Progenitor cell of endocrine pancreas (in vitro differentiated cells): ENCODE measurements around the gene OTOGL. TPM values are rescaled to one million over a fixed set of nuclear protein-coding genes. Genes with fewer than 3 reads are reported as not detected.

ENCODE experiments used
- DNase-seq: peaks from one replicate; pipeline ENCODE4 v3.0.0; 2021; ENCODE audit warnings: low spot score; ENCODE audit not compliant: unreplicated experiment
- H3K27ac Mint-ChIP-seq: 2 replicates; pipeline ENCODE4 v1.8.0; 2021; ENCODE audit warnings: mild to moderate bottlenecking, moderate library complexity, mixed read lengths
- H3K27me3 Mint-ChIP-seq: 2 replicates; pipeline ENCODE4 v1.8.0; 2021; ENCODE audit warnings: mixed read lengths
- H3K36me3 Mint-ChIP-seq: 2 replicates; pipeline ENCODE4 v1.8.0; 2022; ENCODE audit warnings: mixed read lengths; ENCODE audit not compliant: insufficient read depth
- H3K4me1 Mint-ChIP-seq: 2 replicates; pipeline ENCODE4 v1.8.0; 2021; ENCODE audit warnings: low read depth, mixed read lengths
- H3K4me3 Mint-ChIP-seq: 2 replicates; pipeline ENCODE4 v1.8.0; 2021; ENCODE audit warnings: low read depth, mild to moderate bottlenecking, moderate library complexity, mixed read lengths
- H3K9me3 Mint-ChIP-seq: 2 replicates; pipeline ENCODE4 v1.8.0; 2021; ENCODE audit warnings: low read depth, mixed read lengths
- total RNA-seq: library from RNA; stranded (reverse); gene quantifications from 2 replicates; pipeline ENCODE4 v1.2.1, GENCODE V29; 2021
- TF ChIP-seq, protein P1 (sequence below): fragments of 200-600 bp; sonication (generic); IDR thresholded peaks from one replicate; pipeline ENCODE4 v1.5.0; 2021; ENCODE audit warnings: antibody characterized with exemption, mild to moderate bottlenecking; ENCODE audit not compliant: unreplicated experiment

Gene OTOGL
- total RNA-seq, 1 donor from 2014 or later = 0.31 TPM

DNA sequence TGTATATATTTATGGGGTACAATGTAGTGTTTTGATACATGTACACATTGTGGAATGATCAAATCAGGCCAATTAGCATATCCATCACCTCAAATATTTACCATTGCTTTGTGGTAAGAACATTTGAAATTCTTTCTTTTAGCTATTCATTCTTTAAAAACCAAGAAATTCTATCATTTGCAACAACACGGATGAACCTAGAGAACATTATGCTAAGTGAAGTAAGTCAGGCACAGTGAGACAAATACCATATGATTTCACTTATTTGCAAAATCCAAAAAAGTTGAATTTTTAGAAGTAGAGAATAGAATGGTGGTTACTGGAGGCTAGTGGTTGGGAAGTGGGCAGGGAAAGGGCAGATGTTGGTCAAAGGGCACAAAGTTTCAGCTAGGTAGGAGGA is 215.4 kb downstream of the OTOGL start:
- H3K4me3 Mint-ChIP-seq = no peak overlapping the region
- H3K4me1 Mint-ChIP-seq = peaks cover 3% of the 10 kb centered on the region
- no peak overlapping the region for H3K27ac Mint-ChIP-seq
- no peaks in the 10 kb centered on the region for H3K27me3 Mint-ChIP-seq
- no peaks in the 10 kb centered on the region for H3K36me3 Mint-ChIP-seq
- TF ChIP-seq, protein P1, sequence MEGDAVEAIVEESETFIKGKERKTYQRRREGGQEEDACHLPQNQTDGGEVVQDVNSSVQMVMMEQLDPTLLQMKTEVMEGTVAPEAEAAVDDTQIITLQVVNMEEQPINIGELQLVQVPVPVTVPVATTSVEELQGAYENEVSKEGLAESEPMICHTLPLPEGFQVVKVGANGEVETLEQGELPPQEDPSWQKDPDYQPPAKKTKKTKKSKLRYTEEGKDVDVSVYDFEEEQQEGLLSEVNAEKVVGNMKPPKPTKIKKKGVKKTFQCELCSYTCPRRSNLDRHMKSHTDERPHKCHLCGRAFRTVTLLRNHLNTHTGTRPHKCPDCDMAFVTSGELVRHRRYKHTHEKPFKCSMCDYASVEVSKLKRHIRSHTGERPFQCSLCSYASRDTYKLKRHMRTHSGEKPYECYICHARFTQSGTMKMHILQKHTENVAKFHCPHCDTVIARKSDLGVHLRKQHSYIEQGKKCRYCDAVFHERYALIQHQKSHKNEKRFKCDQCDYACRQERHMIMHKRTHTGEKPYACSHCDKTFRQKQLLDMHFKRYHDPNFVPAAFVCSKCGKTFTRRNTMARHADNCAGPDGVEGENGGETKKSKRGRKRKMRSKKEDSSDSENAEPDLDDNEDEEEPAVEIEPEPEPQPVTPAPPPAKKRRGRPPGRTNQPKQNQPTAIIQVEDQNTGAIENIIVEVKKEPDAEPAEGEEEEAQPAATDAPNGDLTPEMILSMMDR = no peak
- DNase-seq = no peak
- no peaks in the 10 kb centered on the region for H3K9me3 Mint-ChIP-seq

DNA sequence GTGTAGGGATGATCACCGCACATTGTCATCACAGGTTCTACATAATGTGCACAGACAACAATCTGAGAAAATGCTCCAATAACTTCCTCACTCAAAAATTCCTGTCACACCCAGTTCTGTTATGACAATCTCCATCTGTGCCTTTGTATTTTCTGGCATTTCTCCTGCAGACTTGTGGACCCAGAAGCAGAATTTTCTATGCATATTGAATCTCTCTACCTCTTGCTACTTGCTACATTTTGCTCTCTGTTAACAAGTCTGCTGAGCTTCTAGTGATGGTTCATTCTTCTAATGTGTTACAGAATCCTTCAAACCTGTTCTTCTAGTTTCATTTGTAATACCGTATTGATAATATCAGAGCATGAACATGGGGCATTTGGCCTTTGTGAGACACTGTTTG is 216.9 kb downstream of the OTOGL start:
- TF ChIP-seq, protein P1 = no peak
- Mint-ChIP-seq H3K27me3 (no peaks in the 10 kb centered on the region), H3K9me3 (no peaks in the 10 kb centered on the region), H3K27ac (no peak overlapping the region), H3K36me3 (no peaks in the 10 kb centered on the region), H3K4me3 (no peak overlapping the region), H3K4me1 (peaks cover 3% of the 10 kb centered on the region)
- DNase-seq = no peak

DNA sequence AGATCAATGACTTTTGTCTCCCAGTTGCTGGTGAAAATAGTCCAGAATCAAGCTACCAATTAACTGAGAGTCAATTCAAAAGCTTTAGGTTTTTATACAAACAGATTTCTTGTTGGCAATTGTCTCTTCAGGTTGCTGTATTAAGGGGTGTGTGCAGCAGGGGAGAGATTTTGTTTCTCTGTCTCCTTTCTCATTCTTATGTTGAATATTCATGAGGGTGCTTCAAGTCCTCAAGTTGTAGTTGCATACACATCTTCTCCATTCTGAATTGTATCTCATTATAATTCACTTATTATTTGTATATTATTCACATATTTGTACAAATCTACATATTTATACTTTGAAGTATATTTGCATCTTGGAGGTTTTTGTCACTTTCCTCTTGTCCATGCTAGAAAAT is 218.0 kb downstream of the OTOGL start:
- Mint-ChIP-seq H3K27me3 (no peaks in the 10 kb centered on the region), H3K4me1 (peaks cover 8% of the 10 kb centered on the region), H3K4me3 (no peak overlapping the region), H3K27ac (no peak overlapping the region), H3K36me3 (no peaks in the 10 kb centered on the region), H3K9me3 (no peaks in the 10 kb centered on the region)
- TF ChIP-seq, protein P1 = no peak
- no peak for DNase-seq

DNA sequence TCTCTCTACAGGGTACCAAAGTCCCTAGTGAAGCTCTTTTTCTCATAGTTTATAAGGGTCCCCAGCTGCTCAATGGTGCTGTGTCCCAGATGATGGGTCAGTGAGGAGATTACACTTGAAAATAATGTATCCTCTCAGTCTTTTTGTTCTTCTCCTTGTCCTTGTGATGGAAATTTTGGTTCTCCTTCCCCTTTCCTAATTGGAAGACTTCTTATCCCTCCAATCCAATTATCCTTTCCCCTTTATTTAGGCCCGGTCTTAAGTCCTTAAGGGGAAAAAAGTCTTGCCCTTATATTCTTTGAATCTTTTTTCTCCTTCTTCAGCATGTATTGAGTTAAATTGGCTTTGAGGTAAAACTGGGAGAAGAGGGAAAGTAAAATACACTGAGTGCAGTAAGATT is 218.6 kb downstream of the OTOGL start:
- Mint-ChIP-seq H3K27ac (no peak overlapping the region), H3K4me3 (no peak overlapping the region), H3K4me1 (peaks cover 8% of the 10 kb centered on the region), H3K36me3 (no peaks in the 10 kb centered on the region), H3K9me3 (no peaks in the 10 kb centered on the region), H3K27me3 (no peaks in the 10 kb centered on the region)
- DNase-seq = no peak
- TF ChIP-seq, protein P1 = no peak

DNA sequence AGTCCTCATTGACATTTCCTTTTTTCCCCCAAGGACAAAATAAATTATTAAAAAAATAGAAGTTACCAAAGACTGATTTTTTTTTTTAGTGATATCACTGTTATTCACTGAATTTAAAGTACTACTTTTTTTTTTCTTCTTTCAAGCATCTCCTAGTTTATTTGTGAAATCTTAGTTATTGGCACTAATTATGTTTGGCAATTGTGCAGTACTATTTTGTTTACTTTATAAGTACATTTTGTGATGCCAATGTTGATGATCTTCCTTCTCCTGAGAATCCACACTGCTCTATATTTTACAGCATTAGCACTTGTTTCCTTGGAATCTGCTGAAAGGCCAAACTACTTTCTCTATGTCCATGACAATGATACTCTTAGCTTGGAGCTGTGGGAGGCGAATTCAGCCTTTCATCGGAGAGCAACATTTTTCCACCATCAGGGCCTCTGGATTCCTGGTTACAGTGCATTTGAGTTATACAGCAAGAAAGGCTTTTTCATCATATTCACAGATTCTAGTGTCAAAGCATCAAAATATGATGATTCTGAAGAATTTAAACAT is 220.9 kb downstream of the OTOGL start:
- Mint-ChIP-seq H3K4me3 (no peak overlapping the region), H3K9me3 (no peaks in the 10 kb centered on the region), H3K27me3 (no peaks in the 10 kb centered on the region), H3K4me1 (peaks cover 8% of the 10 kb centered on the region), H3K27ac (no peak overlapping the region), H3K36me3 (no peaks in the 10 kb centered on the region)
- TF ChIP-seq, protein P1 = no peak
- DNase-seq = no peak
